GM23338 (cell line): ENCODE results near the gene PSMA5. TPM values are rescaled to one million over a fixed set of nuclear protein-coding genes. Genes with fewer than 3 reads are reported as not detected.

Source experiments
- ATAC-seq: fragments of 200-7000 bp; cut with Tn5 transposase; 3 replicates; pipeline ENCODE4 v1.9.1; 2020
- DNase-seq: peaks from one replicate; pipeline ENCODE4 v3.0.0-alpha.2; 2015; ENCODE audit warnings: low spot score
- H2AFZ ChIP-seq: fragments of 200-600 bp; sonication (generic); 2 replicates; pipeline ENCODE4 v1.8.0; 2016; ENCODE audit warnings: antibody characterized with exemption, mild to moderate bottlenecking, moderate library complexity
- H3F3A ChIP-seq: fragments of 200-600 bp; sonication (generic); replicated peaks from 2 replicates; pipeline ENCODE4 v1.8.0; 2017; ENCODE audit warnings: antibody characterized with exemption, mixed run types, low read depth
- H3K27ac ChIP-seq: fragments of 200-600 bp; sonication (generic); 2 replicates; pipeline ENCODE4 v1.6.1; 2016; ENCODE audit warnings: low read depth
- H3K27me3 ChIP-seq: fragments of 200-600 bp; sonication (generic); 2 replicates; pipeline ENCODE4 v1.8.0; 2016; ENCODE audit warnings: mild to moderate bottlenecking, mixed run types, moderate library complexity; ENCODE audit not compliant: insufficient read depth
- H3K36me3 ChIP-seq: fragments of 200-600 bp; sonication (generic); 2 replicates; pipeline ENCODE4 v1.8.0; 2016; ENCODE audit warnings: mild to moderate bottlenecking; ENCODE audit not compliant: insufficient read depth
- H3K4me1 ChIP-seq: fragments of 200-600 bp; sonication (generic); 2 replicates; pipeline ENCODE4 v1.8.0; 2016; ENCODE audit warnings: mild to moderate bottlenecking, moderate library complexity; ENCODE audit not compliant: insufficient read depth
- H3K4me2 ChIP-seq: fragments of 200-600 bp; sonication (generic); 2 replicates; pipeline ENCODE4 v1.7.1; 2017; ENCODE audit warnings: mixed run types
- H3K4me3 ChIP-seq: fragments of 200-600 bp; sonication (generic); 2 replicates; pipeline ENCODE4 v1.6.1; 2016; ENCODE audit warnings: mixed run types
- H3K79me2 ChIP-seq: fragments of 200-600 bp; sonication (generic); replicated peaks from 2 replicates; pipeline ENCODE4 v1.8.0; 2017; ENCODE audit warnings: mild to moderate bottlenecking; ENCODE audit not compliant: insufficient read depth
- H3K9me2 ChIP-seq: fragments of 200-600 bp; sonication (generic); 2 replicates; pipeline ENCODE4 v1.8.0; 2017; ENCODE audit not compliant: insufficient read depth
- H4K20me1 ChIP-seq: fragments of 200-600 bp; sonication (generic); replicated peaks from 2 replicates; pipeline ENCODE4 v1.8.0; 2017; ENCODE audit warnings: mild to moderate bottlenecking; ENCODE audit not compliant: insufficient read depth
- H3K27ac Mint-ChIP-seq: 2 replicates; pipeline ENCODE4 v1.8.0; 2020; ENCODE audit warnings: inconsistent platforms, mild to moderate bottlenecking, moderate library complexity, mixed read lengths
- H3K27me3 Mint-ChIP-seq: 3 replicates; pipeline ENCODE4 v1.8.0; 2022; ENCODE audit warnings: low read depth, mild to moderate bottlenecking, moderate library complexity, mixed read lengths, inconsistent platforms; ENCODE audit not compliant: insufficient read depth, poor library complexity
- H3K36me3 Mint-ChIP-seq: 3 replicates; pipeline ENCODE4 v1.8.0; 2021; ENCODE audit warnings: low read depth, mild to moderate bottlenecking, inconsistent platforms, moderate library complexity, mixed read lengths
- H3K4me1 Mint-ChIP-seq: 3 replicates; pipeline ENCODE4 v1.8.0; 2020; ENCODE audit warnings: mild to moderate bottlenecking, inconsistent platforms, mixed read lengths
- H3K4me3 Mint-ChIP-seq: 3 replicates; pipeline ENCODE4 v1.8.0; 2021; ENCODE audit warnings: moderate library complexity, mild to moderate bottlenecking, inconsistent platforms, mixed read lengths
- H3K9me3 Mint-ChIP-seq: 3 replicates; pipeline ENCODE4 v1.8.0; 2020; ENCODE audit warnings: moderate library complexity, mild to moderate bottlenecking, inconsistent platforms, mixed read lengths
- EZH2 ChIP-seq: fragments of 200-600 bp; sonication (generic); IDR thresholded peaks from one replicate; pipeline ENCODE4 v1.8.0; 2017; ENCODE audit warnings: antibody characterized with exemption, mild to moderate bottlenecking, low read depth; ENCODE audit not compliant: unreplicated experiment
- EZH2phosphoT487 ChIP-seq: fragments of 200-600 bp; sonication (generic); IDR thresholded peaks from one replicate; pipeline ENCODE4 v1.8.1; 2018; ENCODE audit warnings: antibody characterized with exemption; ENCODE audit not compliant: unreplicated experiment
- JUNB ChIP-seq: IDR thresholded peaks from one replicate; pipeline ENCODE4 v1.6.1; 2016; ENCODE audit warnings: antibody characterized with exemption; ENCODE audit not compliant: unreplicated experiment
- NANOG ChIP-seq: IDR thresholded peaks from 2 replicates; pipeline ENCODE4 v1.6.1; 2016; ENCODE audit warnings: antibody characterized with exemption, borderline replicate concordance
- POLR2AphosphoS5 ChIP-seq: IDR thresholded peaks from 2 replicates; pipeline ENCODE4 v1.6.1; 2016; ENCODE audit warnings: antibody characterized with exemption, low read depth
- STAT1 ChIP-seq: IDR thresholded peaks from one replicate; pipeline ENCODE4 v1.6.1; 2016; ENCODE audit warnings: antibody characterized with exemption; ENCODE audit not compliant: unreplicated experiment
- ZNF331 ChIP-seq: fragments of 250-450 bp; sonication (Bioruptor Pico); IDR thresholded peaks from 2 replicates; pipeline ENCODE4 v1.5.0; 2020; ENCODE audit warnings: low read depth, mild to moderate bottlenecking, moderate library complexity
- polyA plus RNA-seq: library from polyadenylated mRNA; unstranded; fragments of >200 nt; fragmentation: Nextera tagmentation; extraction: Ambion mirVana; gene quantifications from 2 replicates; pipeline ENCODE4 v1.2.1, GENCODE V29; 2016
- total RNA-seq: library from RNA; depleted of rRNA; stranded (reverse); fragments of >200 nt; shearing (Covaris generic); gene quantifications from 2 replicates; pipeline ENCODE4 v1.2.3, GENCODE V29; 2014
- TF ChIP-seq, protein P1 (sequence below): IDR thresholded peaks from 2 replicates; pipeline ENCODE4 v1.6.1; 2016; ENCODE audit warnings: antibody characterized with exemption
- TF ChIP-seq, protein P2 (sequence below): fragments of 250-450 bp; sonication (Bioruptor Pico); IDR thresholded peaks from 2 replicates; pipeline ENCODE4 v1.5.0; 2020; ENCODE audit warnings: mild to moderate bottlenecking, moderate library complexity
- TF ChIP-seq, protein P3 (sequence below): IDR thresholded peaks from one replicate; pipeline ENCODE4 v1.6.1; 2018; ENCODE audit warnings: antibody characterized with exemption; ENCODE audit not compliant: unreplicated experiment
- TF ChIP-seq, protein P4 (sequence below), 2 experiments: fragments of 200-600 bp in 1 of 2; sonication (generic) in 1 of 2; conservative IDR thresholded peaks; 2 replicates each; pipeline versions ENCODE4 v1.5.1 to v1.6.1; 2016 to 2017; ENCODE audit warnings: antibody characterized with exemption in 2 of 2, low read depth in 2 of 2, mild to moderate bottlenecking in 2 of 2, moderate library complexity in 1 of 2

The PSMA5 gene
- total and polyA plus RNA-seq, 2 experiments from 2014 or later: 104 to 126 TPM

DNA sequence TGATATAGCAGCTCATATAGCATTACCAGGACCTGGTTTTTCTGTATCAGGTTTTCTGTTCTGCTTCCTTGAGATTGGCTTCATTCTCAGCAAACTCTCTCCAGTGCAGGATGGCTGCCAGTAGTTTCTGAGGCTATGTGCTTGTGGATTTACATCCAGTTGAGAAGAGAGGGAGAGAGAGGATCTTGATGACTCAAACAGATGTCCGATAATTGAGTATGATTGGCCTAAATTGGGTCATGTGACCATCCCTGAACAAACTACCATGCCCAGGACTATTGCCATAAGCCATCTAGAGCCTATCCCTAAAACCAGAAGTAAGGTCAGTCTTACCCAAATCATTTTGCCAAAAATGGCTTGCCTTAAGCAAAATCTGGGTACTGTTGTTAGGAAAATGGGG lies 18.1 kb upstream of the PSMA5 start:
- DNase-seq (no peak), ATAC-seq (no peak)
- Histone ChIP-seq H3K4me2 (no peak overlapping the region), H2AFZ (no peak overlapping the region), H3K4me1 (no peaks in the 10 kb centered on the region; the same call in 1 of the 2 replicates), H3K36me3 (no peaks in the 10 kb centered on the region), H3K79me2 (no peaks in the 10 kb centered on the region), H3K27me3 (no peaks in the 10 kb centered on the region), H3K27ac (no peak overlapping the region), H3K9me2 (no peaks in the 10 kb centered on the region), H3F3A (no peaks in the 10 kb centered on the region), H3K4me3 (no peak overlapping the region), H4K20me1 (no peaks in the 10 kb centered on the region)
- no peaks in the 10 kb centered on the region for H3K36me3 Mint-ChIP-seq
- H3K4me1 Mint-ChIP-seq: no peaks in the 10 kb centered on the region
- no peak overlapping the region for H3K4me3 Mint-ChIP-seq
- TF ChIP-seq, protein P1, sequence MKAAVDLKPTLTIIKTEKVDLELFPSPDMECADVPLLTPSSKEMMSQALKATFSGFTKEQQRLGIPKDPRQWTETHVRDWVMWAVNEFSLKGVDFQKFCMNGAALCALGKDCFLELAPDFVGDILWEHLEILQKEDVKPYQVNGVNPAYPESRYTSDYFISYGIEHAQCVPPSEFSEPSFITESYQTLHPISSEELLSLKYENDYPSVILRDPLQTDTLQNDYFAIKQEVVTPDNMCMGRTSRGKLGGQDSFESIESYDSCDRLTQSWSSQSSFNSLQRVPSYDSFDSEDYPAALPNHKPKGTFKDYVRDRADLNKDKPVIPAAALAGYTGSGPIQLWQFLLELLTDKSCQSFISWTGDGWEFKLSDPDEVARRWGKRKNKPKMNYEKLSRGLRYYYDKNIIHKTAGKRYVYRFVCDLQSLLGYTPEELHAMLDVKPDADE: no peak
- TF ChIP-seq EZH2phosphoT487: no peak
- no peak for TF ChIP-seq EZH2
- no peak for TF ChIP-seq ZNF331
- TF ChIP-seq POLR2AphosphoS5: no peak
- TF ChIP-seq, protein P2, sequence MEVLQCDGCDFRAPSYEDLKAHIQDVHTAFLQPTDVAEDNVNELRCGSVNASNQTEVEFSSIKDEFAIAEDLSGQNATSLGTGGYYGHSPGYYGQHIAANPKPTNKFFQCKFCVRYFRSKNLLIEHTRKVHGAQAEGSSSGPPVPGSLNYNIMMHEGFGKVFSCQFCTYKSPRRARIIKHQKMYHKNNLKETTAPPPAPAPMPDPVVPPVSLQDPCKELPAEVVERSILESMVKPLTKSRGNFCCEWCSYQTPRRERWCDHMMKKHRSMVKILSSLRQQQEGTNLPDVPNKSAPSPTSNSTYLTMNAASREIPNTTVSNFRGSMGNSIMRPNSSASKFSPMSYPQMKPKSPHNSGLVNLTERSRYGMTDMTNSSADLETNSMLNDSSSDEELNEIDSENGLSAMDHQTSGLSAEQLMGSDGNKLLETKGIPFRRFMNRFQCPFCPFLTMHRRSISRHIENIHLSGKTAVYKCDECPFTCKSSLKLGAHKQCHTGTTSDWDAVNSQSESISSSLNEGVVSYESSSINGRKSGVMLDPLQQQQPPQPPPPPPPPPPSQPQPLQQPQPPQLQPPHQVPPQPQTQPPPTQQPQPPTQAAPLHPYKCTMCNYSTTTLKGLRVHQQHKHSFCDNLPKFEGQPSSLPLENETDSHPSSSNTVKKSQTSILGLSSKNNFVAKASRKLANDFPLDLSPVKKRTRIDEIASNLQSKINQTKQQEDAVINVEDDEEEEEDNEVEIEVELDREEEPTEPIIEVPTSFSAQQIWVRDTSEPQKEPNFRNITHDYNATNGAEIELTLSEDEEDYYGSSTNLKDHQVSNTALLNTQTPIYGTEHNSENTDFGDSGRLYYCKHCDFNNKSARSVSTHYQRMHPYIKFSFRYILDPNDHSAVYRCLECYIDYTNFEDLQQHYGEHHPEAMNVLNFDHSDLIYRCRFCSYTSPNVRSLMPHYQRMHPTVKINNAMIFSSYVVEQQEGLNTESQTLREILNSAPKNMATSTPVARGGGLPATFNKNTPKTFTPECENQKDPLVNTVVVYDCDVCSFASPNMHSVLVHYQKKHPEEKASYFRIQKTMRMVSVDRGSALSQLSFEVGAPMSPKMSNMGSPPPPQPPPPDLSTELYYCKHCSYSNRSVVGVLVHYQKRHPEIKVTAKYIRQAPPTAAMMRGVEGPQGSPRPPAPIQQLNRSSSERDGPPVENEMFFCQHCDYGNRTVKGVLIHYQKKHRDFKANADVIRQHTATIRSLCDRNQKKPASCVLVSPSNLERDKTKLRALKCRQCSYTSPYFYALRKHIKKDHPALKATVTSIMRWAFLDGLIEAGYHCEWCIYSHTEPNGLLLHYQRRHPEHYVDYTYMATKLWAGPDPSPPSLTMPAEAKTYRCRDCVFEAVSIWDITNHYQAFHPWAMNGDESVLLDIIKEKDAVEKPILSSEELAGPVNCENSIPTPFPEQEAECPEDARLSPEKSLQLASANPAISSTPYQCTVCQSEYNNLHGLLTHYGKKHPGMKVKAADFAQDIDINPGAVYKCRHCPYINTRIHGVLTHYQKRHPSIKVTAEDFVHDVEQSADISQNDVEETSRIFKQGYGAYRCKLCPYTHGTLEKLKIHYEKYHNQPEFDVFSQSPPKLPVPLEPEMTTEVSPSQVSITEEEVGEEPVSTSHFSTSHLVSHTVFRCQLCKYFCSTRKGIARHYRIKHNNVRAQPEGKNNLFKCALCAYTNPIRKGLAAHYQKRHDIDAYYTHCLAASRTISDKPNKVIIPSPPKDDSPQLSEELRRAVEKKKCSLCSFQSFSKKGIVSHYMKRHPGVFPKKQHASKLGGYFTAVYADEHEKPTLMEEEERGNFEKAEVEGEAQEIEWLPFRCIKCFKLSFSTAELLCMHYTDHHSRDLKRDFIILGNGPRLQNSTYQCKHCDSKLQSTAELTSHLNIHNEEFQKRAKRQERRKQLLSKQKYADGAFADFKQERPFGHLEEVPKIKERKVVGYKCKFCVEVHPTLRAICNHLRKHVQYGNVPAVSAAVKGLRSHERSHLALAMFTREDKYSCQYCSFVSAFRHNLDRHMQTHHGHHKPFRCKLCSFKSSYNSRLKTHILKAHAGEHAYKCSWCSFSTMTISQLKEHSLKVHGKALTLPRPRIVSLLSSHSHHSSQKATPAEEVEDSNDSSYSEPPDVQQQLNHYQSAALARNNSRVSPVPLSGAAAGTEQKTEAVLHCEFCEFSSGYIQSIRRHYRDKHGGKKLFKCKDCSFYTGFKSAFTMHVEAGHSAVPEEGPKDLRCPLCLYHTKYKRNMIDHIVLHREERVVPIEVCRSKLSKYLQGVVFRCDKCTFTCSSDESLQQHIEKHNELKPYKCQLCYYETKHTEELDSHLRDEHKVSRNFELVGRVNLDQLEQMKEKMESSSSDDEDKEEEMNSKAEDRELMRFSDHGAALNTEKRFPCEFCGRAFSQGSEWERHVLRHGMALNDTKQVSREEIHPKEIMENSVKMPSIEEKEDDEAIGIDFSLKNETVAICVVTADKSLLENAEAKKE (CRISPR knock-in tag): no peak
- TF ChIP-seq STAT1: no peak
- no peak for TF ChIP-seq JUNB
- TF ChIP-seq, protein P3, sequence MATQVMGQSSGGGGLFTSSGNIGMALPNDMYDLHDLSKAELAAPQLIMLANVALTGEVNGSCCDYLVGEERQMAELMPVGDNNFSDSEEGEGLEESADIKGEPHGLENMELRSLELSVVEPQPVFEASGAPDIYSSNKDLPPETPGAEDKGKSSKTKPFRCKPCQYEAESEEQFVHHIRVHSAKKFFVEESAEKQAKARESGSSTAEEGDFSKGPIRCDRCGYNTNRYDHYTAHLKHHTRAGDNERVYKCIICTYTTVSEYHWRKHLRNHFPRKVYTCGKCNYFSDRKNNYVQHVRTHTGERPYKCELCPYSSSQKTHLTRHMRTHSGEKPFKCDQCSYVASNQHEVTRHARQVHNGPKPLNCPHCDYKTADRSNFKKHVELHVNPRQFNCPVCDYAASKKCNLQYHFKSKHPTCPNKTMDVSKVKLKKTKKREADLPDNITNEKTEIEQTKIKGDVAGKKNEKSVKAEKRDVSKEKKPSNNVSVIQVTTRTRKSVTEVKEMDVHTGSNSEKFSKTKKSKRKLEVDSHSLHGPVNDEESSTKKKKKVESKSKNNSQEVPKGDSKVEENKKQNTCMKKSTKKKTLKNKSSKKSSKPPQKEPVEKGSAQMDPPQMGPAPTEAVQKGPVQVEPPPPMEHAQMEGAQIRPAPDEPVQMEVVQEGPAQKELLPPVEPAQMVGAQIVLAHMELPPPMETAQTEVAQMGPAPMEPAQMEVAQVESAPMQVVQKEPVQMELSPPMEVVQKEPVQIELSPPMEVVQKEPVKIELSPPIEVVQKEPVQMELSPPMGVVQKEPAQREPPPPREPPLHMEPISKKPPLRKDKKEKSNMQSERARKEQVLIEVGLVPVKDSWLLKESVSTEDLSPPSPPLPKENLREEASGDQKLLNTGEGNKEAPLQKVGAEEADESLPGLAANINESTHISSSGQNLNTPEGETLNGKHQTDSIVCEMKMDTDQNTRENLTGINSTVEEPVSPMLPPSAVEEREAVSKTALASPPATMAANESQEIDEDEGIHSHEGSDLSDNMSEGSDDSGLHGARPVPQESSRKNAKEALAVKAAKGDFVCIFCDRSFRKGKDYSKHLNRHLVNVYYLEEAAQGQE: no peak
- TF ChIP-seq, protein P4, sequence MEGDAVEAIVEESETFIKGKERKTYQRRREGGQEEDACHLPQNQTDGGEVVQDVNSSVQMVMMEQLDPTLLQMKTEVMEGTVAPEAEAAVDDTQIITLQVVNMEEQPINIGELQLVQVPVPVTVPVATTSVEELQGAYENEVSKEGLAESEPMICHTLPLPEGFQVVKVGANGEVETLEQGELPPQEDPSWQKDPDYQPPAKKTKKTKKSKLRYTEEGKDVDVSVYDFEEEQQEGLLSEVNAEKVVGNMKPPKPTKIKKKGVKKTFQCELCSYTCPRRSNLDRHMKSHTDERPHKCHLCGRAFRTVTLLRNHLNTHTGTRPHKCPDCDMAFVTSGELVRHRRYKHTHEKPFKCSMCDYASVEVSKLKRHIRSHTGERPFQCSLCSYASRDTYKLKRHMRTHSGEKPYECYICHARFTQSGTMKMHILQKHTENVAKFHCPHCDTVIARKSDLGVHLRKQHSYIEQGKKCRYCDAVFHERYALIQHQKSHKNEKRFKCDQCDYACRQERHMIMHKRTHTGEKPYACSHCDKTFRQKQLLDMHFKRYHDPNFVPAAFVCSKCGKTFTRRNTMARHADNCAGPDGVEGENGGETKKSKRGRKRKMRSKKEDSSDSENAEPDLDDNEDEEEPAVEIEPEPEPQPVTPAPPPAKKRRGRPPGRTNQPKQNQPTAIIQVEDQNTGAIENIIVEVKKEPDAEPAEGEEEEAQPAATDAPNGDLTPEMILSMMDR (conservative IDR thresholded peaks at IDR 0.05; ENCODE audit: low read depth in 2 of 2): no peak
- no peak for TF ChIP-seq NANOG
- H3K27me3 Mint-ChIP-seq: no peaks in the 10 kb centered on the region
- no peak overlapping the region for H3K27ac Mint-ChIP-seq
- H3K9me3 Mint-ChIP-seq: no peaks in the 10 kb centered on the region
